Stimulated activated CD4-positive, alpha-beta T cell treated with anti-CD3 and anti-CD28 coated beads, Interleukin-2, amount 100 ng/mL, for 4 hours (primary cell): ENCODE measurements around the gene TOP2B.

Experiments used
- DNase-seq: peaks from one replicate; pipeline ENCODE4 v3.0.0-alpha.2; 2020; ENCODE audit warnings: low read depth

The TOP2B gene

GRCh38 chr3:25618028-25618427 is 46.7 kb downstream of the TOP2B start:
- no peak for DNase-seq

GRCh38 chr3:25611193-25611592 is 53.5 kb downstream of the TOP2B start:
- DNase-seq = no peak

GRCh38 chr3:25610779-25611178 is 53.9 kb downstream of the TOP2B start:
- no peak for DNase-seq

GRCh38 chr3:25610167-25610566 is 54.5 kb downstream of the TOP2B start:
- no peak for DNase-seq

GRCh38 chr3:25604107-25604805 is 60.5 kb downstream of the TOP2B start:
- DNase-seq = no peak

- DNase-seq = no peak
Measured at GRCh38 chr3:25603703-25604102, 61.0 kb downstream of the TOP2B start.

GRCh38 chr3:25597535-25598101 is 67.1 kb downstream of the TOP2B start:
- DNase-seq = no peak

- DNase-seq = no peak
Measured at GRCh38 chr3:25594007-25594502, 70.7 kb downstream of the TOP2B start.

- no peak for DNase-seq
Measured at GRCh38 chr3:25593001-25593400, 71.7 kb downstream of the TOP2B start.

- DNase-seq = no peak
Measured at GRCh38 chr3:25592510-25592968, 72.2 kb downstream of the TOP2B start.

- DNase-seq = no peak
Measured at GRCh38 chr3:25589783-25590258, 74.9 kb downstream of the TOP2B start.

- no peak for DNase-seq
Measured at GRCh38 chr3:25589104-25589782, 75.5 kb downstream of the TOP2B start.

GRCh38 chr3:25588441-25589103 is 76.1 kb downstream of the TOP2B start:
- DNase-seq = no peak

- DNase-seq = no peak
Measured at GRCh38 chr3:25587975-25588374, 76.7 kb downstream of the TOP2B start.

GRCh38 chr3:25587526-25587925 is 77.2 kb downstream of the TOP2B start:
- no peak for DNase-seq

- no peak for DNase-seq
Measured at GRCh38 chr3:25587094-25587493, 77.6 kb downstream of the TOP2B start.

GRCh38 chr3:25586553-25586952 is 78.2 kb downstream of the TOP2B start:
- DNase-seq = no peak

GRCh38 chr3:25586167-25586505 is 78.6 kb downstream of the TOP2B start:
- no peak for DNase-seq

- DNase-seq = no peak
Measured at GRCh38 chr3:25585361-25586166, 79.1 kb downstream of the TOP2B start.

GRCh38 chr3:25584011-25584789 is 80.5 kb downstream of the TOP2B start:
- no peak for DNase-seq

GRCh38 chr3:25583343-25583742 is 81.4 kb downstream of the TOP2B start:
- no peak for DNase-seq
